Panc1 (cell line): ENCODE results near the gene CPSF2. TPM values are rescaled to one million over a fixed set of nuclear protein-coding genes. Genes with fewer than 3 reads are reported as not detected.

ENCODE experiments used
- ATAC-seq: fragments of 200-7000 bp; cut with Tn5 transposase; 2 replicates; pipeline ENCODE4 v1.9.1; 2020; ENCODE audit warnings: mild to moderate bottlenecking, moderate library complexity
- BruUV-seq: library from RNA; stranded (reverse); fragments of 400-500 nt; replicated peaks from 2 replicates; lab custom pipeline; 2021; lab: Mats Ljungman, UMichigan
- CTCF ChIA-PET: fragments of 300-600 bp; sonication (Branson Sonifier 250); formaldehyde crosslinking; loops from one replicate; lab custom pipeline; 2022; ENCODE audit warnings: antibody characterized with exemption; lab: Charles Lee
- POLR2A ChIA-PET: fragments of 300-600 bp; sonication (Branson Sonifier 250); formaldehyde crosslinking; loops from one replicate; lab custom pipeline; 2022; ENCODE audit warnings: antibody characterized with exemption; lab: Charles Lee
- DNase-seq: peaks from one replicate; pipeline ENCODE4 v3.0.0-alpha.2; 2010; ENCODE audit warnings: low read depth, low spot score
- H3K27ac ChIP-seq: 2 replicates; pipeline ENCODE4 v1.5.1; 2011; ENCODE audit warnings: mild to moderate bottlenecking, low read length, inconsistent platforms
- H3K27me3 ChIP-seq: fragments of 200-500 bp; sonication (Bioruptor generic); 2 replicates; pipeline ENCODE4 v1.6.0; 2014; ENCODE audit warnings: low read length, inconsistent platforms; ENCODE audit not compliant: control insufficient read depth, insufficient read depth
- H3K36me3 ChIP-seq: fragments of 200-500 bp; sonication (Bioruptor generic); 2 replicates; pipeline ENCODE4 v1.5.1; 2014; ENCODE audit warnings: inconsistent platforms, mild to moderate bottlenecking, low read length, moderate library complexity; ENCODE audit not compliant: control insufficient read depth, insufficient read depth
- H3K4me1 ChIP-seq: 2 replicates; pipeline ENCODE4 v1.5.1; 2011; ENCODE audit warnings: inconsistent platforms, mild to moderate bottlenecking, low read length, moderate library complexity; ENCODE audit not compliant: control insufficient read depth, insufficient read depth
- H3K4me3 ChIP-seq, 2 experiments: 2 replicates each; pipeline ENCODE4 v1.5.1; 2011 to 2012; ENCODE audit warnings: low read depth in 2 of 2, low read length in 2 of 2, mild to moderate bottlenecking in 2 of 2, inconsistent platforms in 1 of 2, moderate library complexity in 1 of 2
- H3K9me3 ChIP-seq: fragments of 200-500 bp; sonication (Bioruptor generic); 2 replicates; pipeline ENCODE4 v1.5.1; 2014; ENCODE audit warnings: low read depth, mild to moderate bottlenecking, inconsistent platforms, low read length, moderate library complexity; ENCODE audit not compliant: control insufficient read depth, insufficient read depth
- POLR2AphosphoS5 ChIP-seq: IDR thresholded peaks from 2 replicates; pipeline ENCODE4 v1.6.1; 2012; ENCODE audit warnings: mild to moderate bottlenecking, low read depth, low read length, moderate library complexity
- SIN3A ChIP-seq: IDR thresholded peaks from 2 replicates; pipeline ENCODE4 v1.6.1; 2012; ENCODE audit warnings: low read depth, mild to moderate bottlenecking, low read length, moderate library complexity, borderline replicate concordance; ENCODE audit not compliant: insufficient read depth
- TCF7L2 ChIP-seq: IDR thresholded peaks from 2 replicates; pipeline ENCODE4 v1.6.1; 2011; ENCODE audit warnings: mild to moderate bottlenecking, low read depth, low read length, inconsistent platforms
- in situ Hi-C: cut with HindIII; loops from 2 replicates; pipeline ENCODE4 v1.10.0; 2016; ENCODE audit warnings: low sequenced_read_pairs, low pct_unique_long_range_greater_than_20kb
- intact Hi-C: fragments of 100-400 bp; cut with micrococcal nuclease; formaldehyde crosslinking; loops from one replicate; pipeline ENCODE4 v1.10.0; 2022; ENCODE audit not compliant: unreplicated experiment
- total RNA-seq: library from RNA; stranded (reverse); gene quantifications from one replicate; pipeline ENCODE4 v1.2.1, GENCODE V29; 2021; ENCODE audit not compliant: unreplicated experiment
- TF ChIP-seq, protein P1 (sequence below): fragments of 450-650 bp; IDR thresholded peaks from 2 replicates; pipeline ENCODE4 v1.5.1; 2017; ENCODE audit warnings: mild to moderate bottlenecking
- TF ChIP-seq, protein P2 (sequence below), 2 experiments: IDR thresholded peaks; 2 replicates each; pipeline ENCODE4 v1.6.1; 2011 to 2012; ENCODE audit warnings: low read depth in 2 of 2, control low read depth in 1 of 2, low read length in 1 of 2, mild to moderate bottlenecking in 1 of 2, moderate library complexity in 1 of 2; ENCODE audit not compliant: insufficient read depth in 1 of 2

The CPSF2 gene
- total RNA-seq, 1 experiment from 2014 or later: 62.0 TPM

DNA sequence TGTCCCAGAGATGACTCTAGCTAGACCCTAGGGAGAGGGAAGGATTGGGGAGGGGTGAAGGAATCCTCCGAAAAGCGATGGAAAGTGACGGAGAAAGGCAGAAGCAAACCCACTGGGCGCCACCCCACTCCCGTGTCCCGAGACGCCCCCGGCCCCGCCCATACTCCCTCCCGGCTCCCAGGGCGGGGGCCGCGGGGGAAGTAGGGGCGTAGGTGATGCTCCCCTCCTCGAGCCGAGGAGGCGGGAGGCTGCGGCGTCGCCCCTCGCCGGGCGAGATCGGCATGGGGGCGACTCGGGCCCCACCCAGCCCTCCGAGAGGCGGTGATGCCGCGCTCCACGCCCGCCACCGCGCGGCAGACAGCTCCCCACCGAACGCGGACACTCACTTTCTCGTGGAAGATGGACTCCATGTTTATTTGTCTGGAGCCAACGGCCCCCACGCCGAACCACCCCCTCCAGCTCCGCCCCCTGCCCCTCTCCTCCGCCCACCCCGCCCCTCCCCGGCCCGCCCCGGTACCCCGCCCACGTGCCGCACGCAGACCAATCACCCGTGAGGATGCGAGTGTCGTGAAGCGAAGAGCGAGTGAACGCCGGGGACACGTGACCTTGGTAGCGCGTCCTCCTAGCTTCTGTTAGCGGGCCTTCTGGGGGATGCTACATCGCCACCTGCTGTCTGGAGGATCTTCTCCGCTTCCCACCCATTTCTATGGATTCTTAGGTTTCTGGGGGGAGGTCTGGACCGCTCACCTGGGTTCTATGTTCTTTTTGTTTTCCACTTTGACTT, 15.4 kb upstream of the CPSF2 start, which contains the start of gene ATXN3:
TSS of gene ATXN3 (minus strand) at position 440 of the 784 bp plus-strand sequence. CDS start at position 410, 30 bp downstream.
- in situ Hi-C loops (no loop called here), intact Hi-C loops (loop anchor here (2.0 kb wide), 1 partner anchor 66 kb away; the partner anchor contains the start of gene TRIP11)
- DNase-seq (peak; percentile 83), ATAC-seq (peak; percentile 98)
- Histone ChIP-seq H3K36me3 (peaks cover 2% of the 10 kb centered on the region; the same call in 1 of the 2 replicates), H3K27ac (peak within 1 kb of the TSS; percentile 90), H3K4me1 (peaks cover 9% of the 10 kb centered on the region; the same call in 1 of the 2 replicates), H3K4me3 (peak within 1 kb of the TSS; percentile 94 to 95), H3K27me3 (no peaks in the 10 kb centered on the region), H3K9me3 (no peaks in the 10 kb centered on the region)
- BruUV-seq: no TSS peak
- ChIA-PET CTCF (interaction anchor here (0.5 to 1.7 kb wide), 7 partner anchors 9 to 246 kb away, joined by 3 to 7 read pairs (median 3); no protein-coding TSS in a partner anchor), POLR2A (interaction anchor here (0.7 kb wide), 2 partner anchors 11 to 1054 kb away, joined by 3 to 4 read pairs; no protein-coding TSS in a partner anchor)
- TF ChIP-seq POLR2AphosphoS5 (peak; percentile 67), SIN3A (peak; percentile 78; the same call in 1 of the 2 replicates), TCF7L2 (no peak)
- TF ChIP-seq, protein P1, sequence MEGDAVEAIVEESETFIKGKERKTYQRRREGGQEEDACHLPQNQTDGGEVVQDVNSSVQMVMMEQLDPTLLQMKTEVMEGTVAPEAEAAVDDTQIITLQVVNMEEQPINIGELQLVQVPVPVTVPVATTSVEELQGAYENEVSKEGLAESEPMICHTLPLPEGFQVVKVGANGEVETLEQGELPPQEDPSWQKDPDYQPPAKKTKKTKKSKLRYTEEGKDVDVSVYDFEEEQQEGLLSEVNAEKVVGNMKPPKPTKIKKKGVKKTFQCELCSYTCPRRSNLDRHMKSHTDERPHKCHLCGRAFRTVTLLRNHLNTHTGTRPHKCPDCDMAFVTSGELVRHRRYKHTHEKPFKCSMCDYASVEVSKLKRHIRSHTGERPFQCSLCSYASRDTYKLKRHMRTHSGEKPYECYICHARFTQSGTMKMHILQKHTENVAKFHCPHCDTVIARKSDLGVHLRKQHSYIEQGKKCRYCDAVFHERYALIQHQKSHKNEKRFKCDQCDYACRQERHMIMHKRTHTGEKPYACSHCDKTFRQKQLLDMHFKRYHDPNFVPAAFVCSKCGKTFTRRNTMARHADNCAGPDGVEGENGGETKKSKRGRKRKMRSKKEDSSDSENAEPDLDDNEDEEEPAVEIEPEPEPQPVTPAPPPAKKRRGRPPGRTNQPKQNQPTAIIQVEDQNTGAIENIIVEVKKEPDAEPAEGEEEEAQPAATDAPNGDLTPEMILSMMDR: peak; percentile 84
- TF ChIP-seq, protein P2, sequence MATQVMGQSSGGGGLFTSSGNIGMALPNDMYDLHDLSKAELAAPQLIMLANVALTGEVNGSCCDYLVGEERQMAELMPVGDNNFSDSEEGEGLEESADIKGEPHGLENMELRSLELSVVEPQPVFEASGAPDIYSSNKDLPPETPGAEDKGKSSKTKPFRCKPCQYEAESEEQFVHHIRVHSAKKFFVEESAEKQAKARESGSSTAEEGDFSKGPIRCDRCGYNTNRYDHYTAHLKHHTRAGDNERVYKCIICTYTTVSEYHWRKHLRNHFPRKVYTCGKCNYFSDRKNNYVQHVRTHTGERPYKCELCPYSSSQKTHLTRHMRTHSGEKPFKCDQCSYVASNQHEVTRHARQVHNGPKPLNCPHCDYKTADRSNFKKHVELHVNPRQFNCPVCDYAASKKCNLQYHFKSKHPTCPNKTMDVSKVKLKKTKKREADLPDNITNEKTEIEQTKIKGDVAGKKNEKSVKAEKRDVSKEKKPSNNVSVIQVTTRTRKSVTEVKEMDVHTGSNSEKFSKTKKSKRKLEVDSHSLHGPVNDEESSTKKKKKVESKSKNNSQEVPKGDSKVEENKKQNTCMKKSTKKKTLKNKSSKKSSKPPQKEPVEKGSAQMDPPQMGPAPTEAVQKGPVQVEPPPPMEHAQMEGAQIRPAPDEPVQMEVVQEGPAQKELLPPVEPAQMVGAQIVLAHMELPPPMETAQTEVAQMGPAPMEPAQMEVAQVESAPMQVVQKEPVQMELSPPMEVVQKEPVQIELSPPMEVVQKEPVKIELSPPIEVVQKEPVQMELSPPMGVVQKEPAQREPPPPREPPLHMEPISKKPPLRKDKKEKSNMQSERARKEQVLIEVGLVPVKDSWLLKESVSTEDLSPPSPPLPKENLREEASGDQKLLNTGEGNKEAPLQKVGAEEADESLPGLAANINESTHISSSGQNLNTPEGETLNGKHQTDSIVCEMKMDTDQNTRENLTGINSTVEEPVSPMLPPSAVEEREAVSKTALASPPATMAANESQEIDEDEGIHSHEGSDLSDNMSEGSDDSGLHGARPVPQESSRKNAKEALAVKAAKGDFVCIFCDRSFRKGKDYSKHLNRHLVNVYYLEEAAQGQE (IDR thresholded peaks at IDR 0.05; ENCODE audit: insufficient read depth in 1 of 2, low read depth in 2 of 2, low read length in 1 of 2): no peak

GRCh38 chr14:92108345-92109254, 13.2 kb upstream of the CPSF2 start:
- CTCF ChIA-PET: interaction anchor here (0.6 kb wide), 2 partner anchors 14 to 586 kb away, joined by 3 read pairs; no protein-coding TSS in a partner anchor
- TF ChIP-seq TCF7L2: no peak
- TF ChIP-seq, protein P1: no peak
- no peak for TF ChIP-seq POLR2AphosphoS5
- TF ChIP-seq, protein P2 (IDR thresholded peaks at IDR 0.05; ENCODE audit: insufficient read depth in 1 of 2, low read depth in 2 of 2, low read length in 1 of 2): no peak
- no peak for TF ChIP-seq SIN3A
- in situ Hi-C loops: no loop called here
- Histone ChIP-seq H3K27me3 (no peaks in the 10 kb centered on the region), H3K36me3 (peaks cover 2% of the 10 kb centered on the region; the same call in 1 of the 2 replicates), H3K4me3 (no peak overlapping the region), H3K9me3 (no peaks in the 10 kb centered on the region), H3K27ac (no peak overlapping the region), H3K4me1 (0 out of 2 replicates have a peak, but pooled peaks cover under 1% of the 10 kb centered on the region)
- POLR2A ChIA-PET: no interaction called here
- intact Hi-C loops: no loop called here
- ATAC-seq (no peak), DNase-seq (no peak)
- BruUV-seq: no TSS peak
